Pons (tissue), 1 donor: ENCODE data around the gene CNTNAP5.

Source experiments
- DNase-seq: peaks from one replicate; pipeline ENCODE4 v3.0.0-alpha.2; 2016; ENCODE audit warnings: low spot score

CNTNAP5 gene

DNA sequence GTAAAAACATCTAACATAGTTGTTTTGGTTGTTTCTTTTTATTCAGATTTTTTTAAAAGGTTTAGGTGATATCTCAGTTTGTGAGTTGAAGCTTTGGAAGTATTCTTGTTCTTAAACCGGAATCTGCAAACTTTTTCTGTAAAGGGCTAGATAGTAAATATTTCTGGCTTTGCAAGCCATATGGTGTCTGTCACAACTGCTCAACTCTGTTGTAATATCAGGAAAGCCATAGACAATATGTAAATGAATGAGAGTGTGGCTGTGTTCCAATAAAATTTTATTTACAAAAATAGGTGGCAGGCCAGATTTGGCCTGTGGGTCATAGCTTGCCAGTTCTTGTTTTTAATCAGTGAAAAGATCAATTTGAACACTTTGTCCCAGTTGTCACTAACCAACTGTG lies 134.1 kb downstream of the CNTNAP5 start:
- DNase-seq: no peak

GRCh38 chr2:124161542-124161941 lies 136.5 kb downstream of the CNTNAP5 start:
- no peak for DNase-seq

- no peak for DNase-seq
Observed at GRCh38 chr2:124162256-124162655, 137.2 kb downstream of the CNTNAP5 start.

- no peak for DNase-seq
Observed at GRCh38 chr2:124163840-124164239, 138.8 kb downstream of the CNTNAP5 start.

GRCh38 chr2:124165698-124166097 lies 140.6 kb downstream of the CNTNAP5 start:
- no peak for DNase-seq

GRCh38 chr2:124171472-124172063 lies 146.5 kb downstream of the CNTNAP5 start:
- no peak for DNase-seq

GRCh38 chr2:124178719-124179118 lies 153.6 kb downstream of the CNTNAP5 start:
- no peak for DNase-seq

DNA sequence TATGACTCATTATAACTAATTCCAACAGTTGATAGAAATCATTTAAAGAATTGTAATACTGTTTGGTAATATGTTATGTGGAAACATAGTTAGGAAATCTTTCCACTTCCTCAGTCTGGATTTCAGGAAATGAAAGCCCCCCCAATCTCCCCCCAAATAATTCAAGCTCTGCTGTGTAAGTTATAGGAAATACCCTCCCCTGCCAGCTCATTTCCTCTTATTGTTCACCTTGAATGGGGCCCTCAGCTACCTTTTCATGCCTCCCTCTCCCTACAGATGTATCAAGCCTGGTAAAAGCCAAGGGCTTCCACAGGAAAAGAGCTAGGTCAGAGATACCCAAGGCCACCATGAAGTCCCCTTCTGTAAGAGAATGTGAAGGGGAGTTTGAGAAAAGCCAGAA lies 155.5 kb downstream of the CNTNAP5 start:
- no peak for DNase-seq

DNA sequence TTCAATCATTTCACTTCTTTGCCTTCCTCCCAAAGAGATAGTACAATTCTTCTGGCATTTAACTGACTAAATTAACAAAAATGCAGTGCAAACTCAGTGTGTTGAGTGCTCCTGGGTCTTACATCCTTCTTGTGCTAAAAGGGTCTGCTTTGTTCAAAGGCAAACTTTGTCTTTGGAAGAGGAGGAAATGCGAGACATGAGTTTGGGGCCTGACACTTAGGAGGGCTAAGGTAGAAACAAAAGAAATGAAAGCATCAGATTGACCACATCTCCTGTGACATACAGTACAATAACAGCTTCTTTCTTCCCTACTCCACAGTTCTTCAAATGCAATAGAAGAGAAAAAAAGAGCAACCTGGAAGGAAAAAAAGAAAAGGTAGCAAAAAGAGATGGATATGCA lies 161.7 kb downstream of the CNTNAP5 start:
- no peak for DNase-seq

GRCh38 chr2:124187948-124188347 lies 162.9 kb downstream of the CNTNAP5 start:
- no peak for DNase-seq

GRCh38 chr2:124193706-124194105 lies 168.6 kb downstream of the CNTNAP5 start:
- no peak for DNase-seq

DNA sequence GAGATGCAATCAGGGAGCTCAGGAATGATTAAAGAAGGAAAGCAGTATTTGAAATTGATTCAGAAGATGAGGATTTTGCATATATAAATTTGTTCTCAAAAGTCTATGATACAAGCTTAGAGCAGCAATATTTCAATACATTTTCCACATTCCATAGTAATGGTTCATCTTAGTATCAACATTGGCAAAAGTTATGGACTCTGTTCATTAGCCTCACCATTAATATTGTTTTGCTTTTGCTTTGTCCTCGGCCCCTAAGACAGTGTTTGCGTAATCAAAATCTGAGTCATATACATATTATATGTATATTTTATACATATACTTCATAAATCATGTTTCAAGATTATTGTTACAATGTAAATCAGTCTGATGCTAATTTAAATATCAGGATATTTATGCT lies 176.6 kb downstream of the CNTNAP5 start:
- no peak for DNase-seq

GRCh38 chr2:124209441-124209840 lies 184.4 kb downstream of the CNTNAP5 start:
- no peak for DNase-seq

- no peak for DNase-seq
Observed at GRCh38 chr2:124211461-124211860, 186.4 kb downstream of the CNTNAP5 start.

DNA sequence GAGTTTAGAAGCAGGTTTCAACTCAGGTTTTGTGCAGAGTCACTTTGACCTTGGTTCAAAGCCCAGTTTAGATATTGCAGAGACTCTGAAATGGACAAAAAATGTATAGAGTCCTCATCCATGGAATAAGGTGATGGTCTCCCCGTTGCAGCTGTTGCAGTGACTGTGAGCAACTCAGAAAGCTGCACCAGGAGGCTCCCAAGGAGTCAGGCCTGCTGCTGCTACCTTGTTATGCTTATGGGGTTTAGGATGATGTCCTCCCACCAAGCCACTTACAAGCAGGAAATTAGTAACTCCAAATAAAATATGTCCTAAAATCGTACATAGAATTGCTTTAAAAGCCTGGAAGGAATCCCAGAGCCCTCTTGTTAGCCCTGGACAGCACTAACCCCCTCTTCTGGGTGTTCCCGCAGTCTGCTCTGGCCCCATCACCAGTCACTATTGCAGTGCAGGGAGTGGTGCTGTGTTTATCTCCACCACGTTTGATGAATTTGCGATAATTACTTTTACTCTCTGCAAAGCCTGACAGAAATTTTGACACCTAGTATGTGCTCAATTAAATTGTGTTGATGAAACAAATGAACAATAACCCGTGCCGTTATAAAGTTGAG lies 189.0 kb downstream of the CNTNAP5 start:
- no peak for DNase-seq

DNA sequence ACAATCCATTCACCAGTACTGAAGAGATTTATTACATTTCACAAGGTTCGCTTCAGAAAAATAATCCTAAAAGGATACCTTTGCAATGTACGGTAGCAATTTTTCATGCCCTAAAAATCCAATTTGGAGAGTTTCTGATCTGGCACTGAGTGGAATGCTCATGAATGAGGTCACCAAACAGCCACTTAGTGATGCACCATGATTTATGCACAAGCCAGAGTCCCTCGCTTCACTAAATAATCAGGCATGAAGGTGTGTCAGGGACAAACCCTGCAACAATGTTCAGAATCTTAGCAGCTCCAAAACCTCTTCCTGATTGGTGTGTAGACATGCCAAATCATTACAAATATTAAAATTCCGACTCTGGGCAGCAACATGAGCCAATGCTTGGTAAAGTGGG lies 221.1 kb downstream of the CNTNAP5 start:
- no peak for DNase-seq

- DNase-seq: no peak
Observed at GRCh38 chr2:124248386-124248785, 223.3 kb downstream of the CNTNAP5 start.

DNA sequence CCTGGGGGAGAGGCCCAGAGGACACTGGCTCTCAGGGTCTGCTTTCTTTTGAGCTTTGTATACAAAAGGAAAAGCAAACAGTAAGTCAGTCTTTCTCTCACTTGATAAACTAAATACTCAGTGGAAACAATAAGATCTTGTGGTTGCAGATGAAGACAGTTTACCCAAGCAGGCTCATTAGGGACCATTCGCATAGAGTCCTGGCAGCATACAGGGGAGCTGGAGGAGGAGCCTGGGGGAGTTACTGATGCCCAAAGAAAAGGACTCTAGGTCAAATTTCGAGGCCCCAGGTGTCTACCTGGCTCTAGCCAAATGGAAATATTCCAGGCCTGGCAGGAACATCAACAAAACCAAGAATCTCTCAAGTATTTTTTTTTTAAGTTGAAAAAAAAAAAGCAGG lies 225.3 kb downstream of the CNTNAP5 start:
- no peak for DNase-seq

DNA sequence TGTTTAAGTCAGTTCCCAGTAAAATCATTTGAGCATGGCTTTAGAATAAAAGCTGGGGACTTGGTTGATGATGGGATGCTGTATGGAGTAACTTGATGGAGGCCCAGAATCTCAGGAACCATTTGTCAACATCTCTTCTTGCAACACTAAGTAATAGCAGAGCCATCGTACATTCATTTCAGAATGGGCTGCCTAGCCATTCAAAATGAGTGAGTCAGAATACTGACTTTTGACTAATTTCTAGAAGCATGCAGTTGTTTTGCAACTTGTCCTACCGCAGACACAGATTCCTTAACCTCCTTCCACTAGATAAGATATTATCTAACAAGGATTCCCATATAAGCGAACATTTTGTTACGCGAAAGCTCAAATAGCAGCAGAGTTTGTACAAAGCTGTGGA lies 229.5 kb downstream of the CNTNAP5 start:
- DNase-seq: no peak

GRCh38 chr2:124257120-124257519 lies 232.0 kb downstream of the CNTNAP5 start:
- no peak for DNase-seq

DNA sequence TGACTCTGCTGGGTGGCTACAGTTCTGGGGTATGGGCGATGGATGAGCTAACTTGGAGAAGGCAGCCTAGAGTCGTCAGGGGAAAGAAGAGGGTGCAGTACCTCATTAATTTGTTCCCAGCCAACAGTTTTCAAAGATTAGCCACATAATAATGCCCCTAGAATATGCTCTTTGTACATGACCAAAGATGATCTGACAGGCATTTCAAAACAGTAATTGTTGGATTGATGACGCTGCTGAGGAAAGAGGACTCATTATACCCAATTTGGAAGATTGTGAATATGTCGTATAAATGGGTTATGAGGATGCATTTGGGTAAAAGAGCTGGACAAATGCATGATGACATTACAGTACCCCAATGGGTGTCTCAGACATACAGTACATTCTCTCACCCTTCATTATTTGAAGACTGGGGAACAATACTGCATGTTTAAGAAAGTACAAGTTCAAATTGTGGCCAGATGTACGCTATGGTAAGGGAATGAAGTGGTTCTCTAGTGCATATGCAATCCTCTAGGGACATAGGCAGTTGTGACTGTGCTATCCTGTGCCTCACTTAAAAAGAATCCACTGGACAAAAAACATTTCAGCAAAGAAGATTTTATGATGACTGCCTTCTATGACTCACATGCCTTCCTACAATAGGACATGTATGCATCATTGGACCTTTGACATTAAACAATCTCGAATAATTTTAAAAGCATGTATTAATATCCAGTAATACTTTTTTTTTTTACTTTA lies 233.2 kb downstream of the CNTNAP5 start:
- no peak for DNase-seq

- DNase-seq: no peak
Observed at GRCh38 chr2:124261456-124261855, 236.4 kb downstream of the CNTNAP5 start.

- no peak for DNase-seq
Observed at GRCh38 chr2:124264551-124265091, 239.5 kb downstream of the CNTNAP5 start.
